Stimulated activated CD4-positive, alpha-beta T cell treated with anti-CD3 and anti-CD28 coated beads, TNF-alpha, amount 100 ng/mL, for 48 hours (primary cell): ENCODE data around the gene DAPK1.

Experiments used
- DNase-seq, 3 donors: peaks; one replicate each; pipeline ENCODE4 v3.0.0-alpha.2; 2020; ENCODE audit warnings: low read depth in 3 of 3

Gene DAPK1

DNA sequence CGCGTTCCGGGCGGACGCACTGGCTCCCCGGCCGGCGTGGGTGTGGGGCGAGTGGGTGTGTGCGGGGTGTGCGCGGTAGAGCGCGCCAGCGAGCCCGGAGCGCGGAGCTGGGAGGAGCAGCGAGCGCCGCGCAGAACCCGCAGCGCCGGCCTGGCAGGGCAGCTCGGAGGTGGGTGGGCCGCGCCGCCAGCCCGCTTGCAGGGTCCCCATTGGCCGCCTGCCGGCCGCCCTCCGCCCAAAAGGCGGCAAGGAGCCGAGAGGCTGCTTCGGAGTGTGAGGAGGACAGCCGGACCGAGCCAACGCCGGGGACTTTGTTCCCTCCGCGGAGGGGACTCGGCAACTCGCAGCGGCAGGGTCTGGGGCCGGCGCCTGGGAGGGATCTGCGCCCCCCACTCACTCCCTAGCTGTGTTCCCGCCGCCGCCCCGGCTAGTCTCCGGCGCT lies at the start of gene DAPK1:
Gene DAPK1 (plus strand): TSS at position 264 of the 442 bp plus-strand sequence. CDS start 1,211 bp downstream, outside the sequence.
- DNase-seq: no peak

DNA sequence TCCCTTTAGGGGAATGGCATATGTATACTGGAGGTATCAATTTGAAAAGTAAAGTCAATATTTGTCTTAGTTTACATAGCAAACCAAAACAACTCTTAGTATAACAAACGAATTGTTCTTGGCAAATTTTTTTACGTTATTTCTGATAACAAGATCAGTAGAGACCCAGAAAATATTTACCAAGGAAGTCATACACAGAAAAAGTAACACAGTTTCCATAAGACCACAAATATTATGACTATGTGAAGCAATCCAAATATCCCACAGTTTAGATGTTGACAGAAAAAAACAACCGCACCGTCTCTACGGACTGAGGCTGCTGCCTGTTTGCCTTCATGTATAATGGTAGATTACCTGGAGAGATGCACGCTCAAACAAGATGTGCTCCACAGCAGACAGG lies 46.5 kb upstream of the DAPK1 start:
- no peak for DNase-seq

DNA sequence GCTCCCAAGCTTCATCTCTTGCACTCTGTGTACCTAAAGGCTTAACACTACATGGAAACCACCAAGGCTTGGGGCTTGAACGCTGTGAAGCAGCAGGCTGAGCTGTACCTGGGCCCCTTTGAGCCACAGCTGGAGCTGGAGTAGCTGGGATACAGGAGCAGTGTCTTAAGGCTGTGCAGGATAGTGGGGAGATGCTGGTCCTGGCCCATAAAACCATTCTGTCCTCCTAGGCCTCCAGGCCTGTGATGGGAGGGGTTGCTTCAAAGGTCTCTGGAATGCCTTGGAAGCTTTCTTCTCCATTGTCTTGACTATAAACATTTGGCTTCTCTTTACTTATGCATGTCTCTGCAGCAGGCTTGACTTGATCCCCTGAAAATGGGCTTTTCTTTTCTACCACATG lies 42.3 kb upstream of the DAPK1 start:
- no peak for DNase-seq

DNA sequence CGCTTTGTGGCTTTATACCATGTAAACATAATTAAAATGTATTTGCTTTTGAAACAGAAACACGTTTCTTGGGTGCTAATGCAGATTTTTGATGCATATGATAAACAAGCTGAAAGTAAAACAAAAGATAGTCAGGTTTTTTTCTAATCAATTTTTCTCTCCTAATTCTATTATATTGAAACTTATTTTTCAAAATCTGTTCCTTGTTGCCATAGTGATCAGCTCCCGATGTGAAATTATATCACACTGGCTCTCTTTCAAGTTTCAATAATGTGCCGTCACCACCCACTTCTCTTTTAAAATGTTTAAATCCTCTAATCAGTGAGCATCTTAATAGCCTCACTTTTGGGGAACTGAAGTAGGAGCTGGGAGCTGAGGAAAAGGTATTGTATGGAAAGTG lies 36.4 kb upstream of the DAPK1 start:
- DNase-seq: no peak

DNA sequence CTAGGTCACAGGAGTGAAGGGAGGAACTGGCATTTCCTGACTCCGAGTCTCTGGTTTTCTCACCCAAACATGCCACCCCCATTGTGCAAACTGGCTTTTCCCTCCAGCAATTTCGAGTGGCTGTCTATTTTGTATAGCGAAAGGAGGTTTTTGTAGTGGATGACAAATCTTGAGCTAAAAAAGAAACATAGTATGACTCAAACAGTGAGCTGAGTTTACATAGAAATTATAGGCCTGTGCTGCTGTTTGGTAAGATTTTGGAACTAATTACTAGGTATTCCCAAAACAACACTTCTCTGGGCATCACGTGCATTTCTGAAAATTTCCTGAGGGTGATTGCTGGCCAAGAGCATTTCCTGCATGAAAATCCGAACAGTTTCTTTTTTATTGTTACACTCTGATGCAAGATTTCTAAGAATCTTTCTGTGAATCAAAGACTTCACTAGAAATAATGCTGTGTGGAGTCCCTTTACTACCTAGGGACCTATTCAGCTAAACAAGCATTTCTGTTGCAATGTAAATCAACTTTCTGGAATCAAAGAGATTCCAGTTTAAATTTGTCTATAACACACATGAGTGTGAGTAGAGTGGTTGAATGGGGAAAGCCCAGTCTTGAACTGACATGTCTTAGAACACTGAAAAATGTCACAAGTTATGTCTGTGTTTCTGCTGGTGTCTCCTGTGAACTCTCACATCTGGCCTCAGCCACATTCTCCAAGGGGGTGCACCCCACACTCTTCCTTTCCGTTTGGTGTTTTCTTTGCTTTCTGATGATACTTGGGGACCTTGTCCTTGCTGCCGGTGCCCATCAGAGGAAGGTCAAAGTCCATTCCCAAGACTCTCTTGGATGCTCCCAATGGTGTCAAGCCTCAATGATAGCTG lies 33.3 kb upstream of the DAPK1 start:
- peak in 1 of 3 donors; percentile 24 for DNase-seq

DNA sequence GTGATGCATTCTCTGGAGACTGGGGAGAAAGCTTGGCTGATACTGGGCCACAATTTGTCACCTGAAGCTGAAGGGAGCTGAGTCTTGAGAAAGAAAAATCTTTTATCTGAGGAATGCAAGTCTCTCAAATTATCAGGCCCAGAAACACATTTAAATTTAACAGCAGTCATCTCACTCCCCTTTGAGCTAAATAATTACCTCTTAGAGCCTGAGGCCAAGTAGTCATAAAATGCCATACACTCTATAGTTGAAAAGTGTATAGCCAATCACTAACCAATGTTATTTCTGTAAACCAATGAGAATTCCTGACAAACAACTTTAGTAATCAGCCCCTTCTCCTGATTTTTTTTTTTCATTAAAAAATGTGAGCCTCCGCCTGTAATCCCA lies 32.7 kb upstream of the DAPK1 start:
- DNase-seq: no peak

DNA sequence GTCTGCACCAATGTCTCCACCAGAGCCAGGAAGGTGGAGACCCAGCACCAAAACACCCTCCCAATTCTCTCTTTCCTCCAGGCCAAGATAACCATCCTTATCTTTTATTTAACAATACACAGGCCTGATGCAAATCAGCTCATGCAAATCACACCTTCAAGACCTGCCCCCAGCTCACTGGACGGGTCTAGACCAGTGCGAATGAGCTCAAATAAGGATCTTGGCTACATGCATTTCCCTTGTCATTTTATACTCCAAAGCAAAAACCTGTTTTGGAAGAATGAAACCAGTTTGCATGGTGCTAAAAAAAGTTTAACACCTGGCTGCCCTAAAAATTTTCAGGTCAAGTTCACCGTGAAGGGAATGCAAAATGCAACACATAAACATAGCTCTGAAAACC lies 31.9 kb upstream of the DAPK1 start:
- no peak for DNase-seq

DNA sequence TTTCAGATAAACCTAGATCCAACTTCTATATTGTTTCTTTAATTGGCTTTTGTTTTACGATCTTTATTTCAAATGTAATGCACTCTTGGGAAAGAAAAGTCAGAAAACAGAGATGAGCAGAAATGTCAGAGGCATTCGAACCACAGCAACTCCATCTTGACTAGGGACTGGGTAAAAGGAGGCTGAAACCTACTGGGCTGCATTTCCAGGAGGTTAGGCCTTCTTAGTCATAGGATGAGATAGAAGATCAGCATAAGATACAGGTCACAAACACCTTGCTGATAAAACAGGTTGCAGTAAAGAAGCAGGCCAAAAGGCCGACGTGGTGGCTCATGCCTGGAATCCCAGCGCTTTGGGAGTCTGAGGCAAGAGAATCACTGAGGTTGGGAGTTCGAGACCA lies 30.5 kb upstream of the DAPK1 start:
- DNase-seq: no peak

DNA sequence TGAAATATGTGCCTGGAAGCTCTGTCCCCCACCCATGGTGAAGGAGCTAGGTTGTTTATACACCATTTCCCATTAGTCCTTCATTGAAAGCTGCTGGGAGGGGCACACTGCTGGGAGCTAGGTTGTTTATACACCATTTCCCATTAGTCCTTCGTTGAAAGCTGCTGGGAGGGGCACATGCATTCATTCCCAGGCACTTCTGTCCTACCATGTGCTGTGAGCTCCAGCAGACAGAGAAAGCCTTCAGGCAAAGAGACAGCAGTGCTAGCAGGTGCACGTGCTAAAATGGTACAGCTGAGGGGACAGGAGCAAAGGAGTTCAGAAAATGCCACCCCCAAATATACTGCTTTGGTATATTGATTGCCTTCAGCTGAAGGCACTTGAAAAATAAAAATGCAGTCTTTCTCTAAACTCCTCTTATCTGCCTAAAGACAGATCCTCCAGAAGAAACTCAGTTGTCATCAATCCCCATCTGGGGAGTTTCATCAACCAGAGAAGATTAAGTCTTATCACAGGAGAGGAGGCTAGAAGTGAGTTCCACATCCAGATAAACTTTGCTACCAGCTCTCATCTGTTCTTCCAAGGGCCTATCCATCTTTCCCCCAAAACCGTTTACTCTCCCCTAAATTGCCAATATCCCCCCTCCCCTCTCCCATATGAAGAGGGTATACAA lies 27.7 kb upstream of the DAPK1 start:
- DNase-seq: no peak

DNA sequence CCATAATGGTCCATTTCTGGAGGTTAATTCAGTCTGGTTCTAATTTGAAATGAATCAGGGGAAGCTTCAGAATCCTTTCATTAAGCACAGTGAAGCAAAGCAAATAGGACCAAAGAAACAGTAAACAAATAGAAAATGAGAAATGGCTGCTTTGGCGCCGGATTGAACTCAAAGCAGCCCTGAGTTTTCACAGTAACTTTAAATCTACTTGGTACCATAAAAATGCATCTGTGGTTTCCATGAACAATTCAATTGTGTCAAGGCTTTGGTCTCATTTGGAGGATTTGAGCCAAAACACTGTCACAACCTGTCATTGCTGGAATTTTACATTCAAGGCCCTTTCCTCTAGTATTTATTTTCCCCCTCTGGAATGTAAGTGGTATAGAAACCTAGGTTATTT lies 25.9 kb upstream of the DAPK1 start:
- DNase-seq: no peak

DNA sequence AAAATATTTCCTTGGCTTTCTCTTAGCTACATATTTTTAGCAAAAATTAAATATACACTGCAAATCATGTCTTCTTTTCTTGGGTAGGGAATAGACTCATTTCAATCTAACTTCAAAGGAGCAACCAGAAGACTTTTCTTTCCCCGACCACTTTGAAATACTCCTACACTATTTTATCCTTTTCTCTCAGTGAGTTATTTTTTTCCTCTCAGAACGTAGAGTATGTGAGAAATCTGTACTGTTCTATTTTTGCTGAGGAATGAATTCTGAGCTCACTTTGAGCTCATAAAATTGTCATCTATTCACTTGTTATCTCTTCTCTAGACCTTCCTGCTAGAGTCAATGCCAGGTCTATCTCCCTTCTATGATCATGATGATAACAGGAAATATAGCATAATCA lies 22.2 kb upstream of the DAPK1 start:
- no peak for DNase-seq

DNA sequence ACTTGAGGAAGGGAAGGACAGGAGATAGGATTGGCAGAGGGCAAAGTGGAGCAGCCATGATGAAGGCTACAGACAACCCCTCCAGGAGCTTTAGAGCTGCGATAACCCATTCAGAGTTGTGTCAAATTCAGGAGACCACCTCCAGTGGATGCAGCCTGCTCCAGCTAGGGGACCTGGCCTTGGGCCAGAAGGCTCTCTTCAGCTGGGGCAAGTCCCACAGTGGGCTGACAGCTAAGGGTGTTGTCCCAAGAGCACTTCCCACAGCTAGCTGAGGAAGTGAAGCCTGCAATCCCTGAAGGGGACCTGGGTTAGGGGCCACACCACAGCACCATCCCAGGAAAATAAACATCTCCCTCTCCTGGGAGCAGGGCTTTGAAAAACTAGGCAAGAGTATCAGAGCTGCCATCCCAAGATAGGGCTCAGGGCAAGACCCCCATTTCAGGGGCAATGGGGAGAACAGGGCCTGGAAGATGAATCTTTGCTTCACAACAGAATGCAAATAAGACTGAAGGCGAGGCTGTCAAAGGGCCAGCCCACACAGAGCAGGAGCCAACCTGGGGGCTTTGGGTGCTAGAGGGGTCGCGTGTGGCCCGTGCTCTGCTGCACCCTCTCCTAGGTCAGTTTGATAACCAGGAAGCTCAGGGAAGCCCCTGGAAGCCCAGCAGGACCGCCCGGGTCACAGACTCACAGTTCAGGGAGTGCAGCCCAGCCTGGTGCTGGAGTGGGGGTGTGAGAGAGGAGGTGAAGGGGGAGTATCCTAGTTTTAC lies 19.3 kb upstream of the DAPK1 start:
- no peak for DNase-seq

DNA sequence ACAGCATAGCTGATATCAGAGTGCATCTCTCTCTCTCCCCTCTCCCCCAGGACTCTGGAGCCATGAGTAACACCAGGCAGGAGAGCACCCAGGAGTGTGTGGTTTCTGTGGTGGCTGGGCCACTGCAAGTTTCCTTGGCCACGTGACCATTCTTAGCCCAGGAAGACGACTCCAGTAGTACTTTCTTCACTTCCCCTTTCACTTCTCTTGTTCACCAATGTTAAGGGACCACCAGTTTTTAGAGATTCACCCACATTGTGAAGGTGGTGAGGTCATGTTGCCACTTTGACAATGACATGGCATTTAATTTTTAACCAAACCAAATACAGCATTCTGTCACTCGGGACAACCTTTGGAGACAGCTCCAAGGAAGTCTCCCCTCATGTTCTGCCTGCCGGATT lies 17.9 kb upstream of the DAPK1 start:
- no peak for DNase-seq

DNA sequence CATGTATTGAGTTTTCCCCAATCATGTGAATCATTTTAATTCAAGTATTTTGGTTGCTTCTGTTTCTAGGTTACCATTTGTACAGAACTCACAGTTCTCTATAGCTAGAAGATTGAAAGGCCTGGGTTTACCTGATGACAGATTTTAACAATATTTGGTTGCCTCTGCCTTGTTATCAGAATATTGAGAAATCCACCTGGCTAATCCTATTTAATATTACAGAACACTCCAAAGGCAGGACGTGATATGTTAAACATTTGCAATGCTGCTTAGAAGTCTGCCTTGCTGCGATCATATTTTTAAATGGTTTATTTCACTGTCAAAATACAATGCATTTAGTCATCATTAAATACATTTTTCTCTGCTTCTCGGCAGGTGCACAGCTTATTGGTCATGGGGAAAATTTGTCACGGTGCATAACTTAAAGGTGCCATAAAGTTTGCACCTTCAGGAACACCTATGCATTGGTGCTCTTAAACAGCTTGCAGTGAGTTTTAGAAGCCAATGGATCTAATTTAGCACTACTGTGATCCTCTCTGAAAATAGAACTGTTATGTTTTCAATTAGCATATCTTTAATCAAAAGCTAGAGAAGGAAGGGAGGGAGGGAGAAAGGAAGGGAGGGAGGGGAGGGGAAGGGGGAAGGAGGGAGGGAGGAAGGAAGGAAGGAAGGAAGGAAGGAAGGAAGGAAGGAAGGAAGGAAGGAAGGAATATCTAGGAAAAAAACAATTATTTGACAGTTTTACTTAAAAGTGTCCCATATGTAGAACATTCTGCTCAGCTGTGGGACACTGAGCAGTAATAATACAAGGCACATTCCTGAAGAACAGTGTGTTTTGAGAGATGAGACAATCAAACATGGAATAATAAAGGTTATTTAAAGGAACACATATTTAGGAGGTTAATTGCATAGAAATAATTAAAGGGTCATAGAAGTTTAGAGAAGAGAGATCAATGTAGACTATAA lies 15.5 kb upstream of the DAPK1 start:
- DNase-seq: no peak

DNA sequence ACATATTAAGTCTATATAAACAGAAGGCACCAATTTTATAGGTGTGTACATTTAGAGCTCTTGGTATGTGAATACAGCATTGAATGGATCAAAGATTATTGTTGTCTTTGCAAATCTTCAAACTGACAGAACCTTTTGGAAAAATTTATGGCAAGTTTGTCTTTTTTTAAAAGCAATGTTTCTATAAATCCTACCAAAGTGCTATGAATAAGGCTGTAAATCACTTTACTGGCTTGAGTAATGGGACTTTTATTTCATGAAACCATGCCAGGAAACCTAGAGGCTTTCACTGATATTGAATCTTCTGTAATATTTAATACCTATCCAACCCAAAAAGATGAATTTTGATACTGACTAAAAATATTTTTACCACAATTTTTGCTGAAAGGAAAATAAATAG lies 7.4 kb upstream of the DAPK1 start:
- no peak for DNase-seq

DNA sequence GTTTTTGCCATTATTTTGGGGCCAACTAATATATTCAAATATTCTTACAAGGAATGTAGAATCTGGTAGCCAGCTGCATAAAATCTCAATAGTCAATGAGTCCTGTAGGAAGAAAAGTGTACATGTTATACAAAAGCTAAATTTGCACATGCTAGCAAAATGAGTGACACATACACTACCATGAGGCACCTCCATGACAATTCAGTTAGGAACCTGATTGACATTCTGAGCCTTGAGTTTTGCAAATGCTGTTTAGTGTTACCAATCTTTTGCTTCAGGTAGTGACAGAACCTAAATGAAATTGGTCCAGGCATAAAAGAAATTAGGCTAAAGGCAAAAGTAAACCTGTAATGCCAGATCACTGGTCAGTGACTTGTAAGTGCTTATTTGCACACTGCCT lies 6.8 kb upstream of the DAPK1 start:
- DNase-seq: no peak

DNA sequence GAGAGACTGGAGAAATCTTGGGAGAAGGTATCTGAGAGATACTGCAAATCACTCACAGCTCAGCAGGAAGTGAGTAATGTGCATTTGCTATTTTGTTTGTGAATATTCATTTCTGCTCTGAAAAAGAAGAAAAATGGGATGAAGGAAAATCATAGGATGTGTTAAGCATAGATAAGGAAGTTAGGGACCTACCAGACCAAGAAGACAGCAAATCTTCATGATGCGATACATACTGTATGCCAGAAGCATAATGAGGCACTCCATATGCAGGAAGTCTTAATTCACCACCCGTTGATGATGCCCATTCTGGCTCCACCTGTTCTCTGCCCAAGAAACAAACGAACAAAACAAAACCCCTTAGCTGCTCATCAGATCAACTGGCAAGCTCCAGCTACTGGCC lies 6.1 kb upstream of the DAPK1 start:
- no peak for DNase-seq

DNA sequence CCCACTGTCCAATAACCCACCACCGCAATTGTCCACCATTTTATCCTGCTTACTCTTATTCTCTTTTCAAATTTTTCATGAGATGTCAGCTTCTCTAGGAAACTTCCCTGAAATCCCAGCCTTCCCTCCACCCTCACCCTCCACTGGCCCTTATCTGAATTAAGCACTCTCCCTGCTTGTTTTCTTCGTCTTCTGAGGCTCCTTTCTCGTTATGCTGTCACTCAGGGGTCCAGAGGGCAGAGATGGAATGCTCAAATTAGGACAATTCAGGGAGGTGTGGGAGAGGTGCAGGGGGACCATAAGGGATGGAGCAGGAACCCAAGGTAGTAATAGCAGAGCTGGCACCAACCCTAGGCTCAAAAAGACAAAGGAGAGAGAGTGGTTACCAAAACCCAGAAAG lies 5.0 kb upstream of the DAPK1 start:
- no peak for DNase-seq

DNA sequence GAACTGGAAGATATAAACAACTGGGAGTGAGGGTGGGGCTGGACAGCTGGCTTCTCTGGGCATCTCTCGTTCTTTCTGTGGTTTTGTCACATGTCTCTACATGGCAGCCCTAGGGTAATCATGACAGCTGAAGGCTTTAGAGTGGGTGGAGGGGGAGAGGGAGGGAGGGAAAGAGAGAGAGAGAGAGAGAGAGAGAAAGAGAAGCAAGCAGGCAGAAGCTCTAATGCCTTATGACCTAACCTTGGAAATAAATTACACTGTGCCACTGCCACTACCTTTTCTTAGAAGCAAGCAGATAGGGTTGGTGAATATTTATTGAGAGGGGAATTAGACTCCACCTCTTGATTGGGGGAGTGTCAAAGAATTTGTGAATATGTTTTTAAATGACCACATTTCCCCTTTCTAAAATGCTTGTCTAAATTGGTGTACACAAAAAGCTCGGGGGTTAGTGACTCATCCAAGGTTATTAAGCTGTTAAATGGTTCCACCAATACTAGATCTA lies 2.6 kb upstream of the DAPK1 start:
- no peak for DNase-seq

DNA sequence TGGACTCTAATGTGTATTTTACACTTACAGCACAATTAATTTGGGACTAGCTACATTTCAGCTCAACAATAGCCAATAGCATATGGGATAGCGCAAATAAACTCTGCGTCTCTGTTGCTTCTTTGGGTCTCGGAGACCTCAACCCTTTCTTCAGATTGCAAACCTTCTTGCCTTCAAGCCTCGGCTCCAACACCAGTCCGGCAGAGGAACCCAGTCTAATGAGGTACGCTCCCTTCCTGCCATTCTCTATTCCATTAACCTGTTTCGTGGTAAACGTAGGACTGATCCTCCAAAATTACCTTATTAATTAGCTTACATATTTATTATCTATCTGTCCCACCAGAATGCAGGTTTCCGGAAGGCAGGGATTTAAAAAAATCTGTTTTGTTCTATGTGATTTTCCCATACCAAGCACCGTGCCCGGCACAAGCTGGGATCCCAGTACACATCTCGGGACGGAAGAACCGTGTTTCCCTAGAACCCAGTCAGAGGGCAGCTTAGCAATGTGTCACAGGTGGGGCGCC lies 525 bp upstream of the DAPK1 start:
- no peak for DNase-seq
